GM23338 (cell line): ENCODE measurements around the gene MMP25. TPM values are rescaled to one million over a fixed set of nuclear protein-coding genes. Genes with fewer than 3 reads are reported as not detected.

ENCODE experiments used
- ATAC-seq: fragments of 200-7000 bp; cut with Tn5 transposase; 3 replicates; pipeline ENCODE4 v1.9.1; 2020
- DNase-seq: peaks from one replicate; pipeline ENCODE4 v3.0.0-alpha.2; 2015; ENCODE audit warnings: low spot score
- H2AFZ ChIP-seq: fragments of 200-600 bp; sonication (generic); 2 replicates; pipeline ENCODE4 v1.8.0; 2016; ENCODE audit warnings: antibody characterized with exemption, mild to moderate bottlenecking, moderate library complexity
- H3F3A ChIP-seq: fragments of 200-600 bp; sonication (generic); replicated peaks from 2 replicates; pipeline ENCODE4 v1.8.0; 2017; ENCODE audit warnings: antibody characterized with exemption, mixed run types, low read depth
- H3K27ac ChIP-seq: fragments of 200-600 bp; sonication (generic); 2 replicates; pipeline ENCODE4 v1.6.1; 2016; ENCODE audit warnings: low read depth
- H3K27me3 ChIP-seq: fragments of 200-600 bp; sonication (generic); 2 replicates; pipeline ENCODE4 v1.8.0; 2016; ENCODE audit warnings: mild to moderate bottlenecking, mixed run types, moderate library complexity; ENCODE audit not compliant: insufficient read depth
- H3K36me3 ChIP-seq: fragments of 200-600 bp; sonication (generic); 2 replicates; pipeline ENCODE4 v1.8.0; 2016; ENCODE audit warnings: mild to moderate bottlenecking; ENCODE audit not compliant: insufficient read depth
- H3K4me1 ChIP-seq: fragments of 200-600 bp; sonication (generic); 2 replicates; pipeline ENCODE4 v1.8.0; 2016; ENCODE audit warnings: mild to moderate bottlenecking, moderate library complexity; ENCODE audit not compliant: insufficient read depth
- H3K4me2 ChIP-seq: fragments of 200-600 bp; sonication (generic); 2 replicates; pipeline ENCODE4 v1.7.1; 2017; ENCODE audit warnings: mixed run types
- H3K4me3 ChIP-seq: fragments of 200-600 bp; sonication (generic); 2 replicates; pipeline ENCODE4 v1.6.1; 2016; ENCODE audit warnings: mixed run types
- H3K79me2 ChIP-seq: fragments of 200-600 bp; sonication (generic); replicated peaks from 2 replicates; pipeline ENCODE4 v1.8.0; 2017; ENCODE audit warnings: mild to moderate bottlenecking; ENCODE audit not compliant: insufficient read depth
- H3K9me2 ChIP-seq: fragments of 200-600 bp; sonication (generic); 2 replicates; pipeline ENCODE4 v1.8.0; 2017; ENCODE audit not compliant: insufficient read depth
- H4K20me1 ChIP-seq: fragments of 200-600 bp; sonication (generic); replicated peaks from 2 replicates; pipeline ENCODE4 v1.8.0; 2017; ENCODE audit warnings: mild to moderate bottlenecking; ENCODE audit not compliant: insufficient read depth
- H3K27ac Mint-ChIP-seq: 2 replicates; pipeline ENCODE4 v1.8.0; 2020; ENCODE audit warnings: inconsistent platforms, mild to moderate bottlenecking, moderate library complexity, mixed read lengths
- H3K27me3 Mint-ChIP-seq: 3 replicates; pipeline ENCODE4 v1.8.0; 2022; ENCODE audit warnings: low read depth, mild to moderate bottlenecking, moderate library complexity, mixed read lengths, inconsistent platforms; ENCODE audit not compliant: insufficient read depth, poor library complexity
- H3K36me3 Mint-ChIP-seq: 3 replicates; pipeline ENCODE4 v1.8.0; 2021; ENCODE audit warnings: low read depth, mild to moderate bottlenecking, inconsistent platforms, moderate library complexity, mixed read lengths
- H3K4me1 Mint-ChIP-seq: 3 replicates; pipeline ENCODE4 v1.8.0; 2020; ENCODE audit warnings: mild to moderate bottlenecking, inconsistent platforms, mixed read lengths
- H3K4me3 Mint-ChIP-seq: 3 replicates; pipeline ENCODE4 v1.8.0; 2021; ENCODE audit warnings: moderate library complexity, mild to moderate bottlenecking, inconsistent platforms, mixed read lengths
- H3K9me3 Mint-ChIP-seq: 3 replicates; pipeline ENCODE4 v1.8.0; 2020; ENCODE audit warnings: moderate library complexity, mild to moderate bottlenecking, inconsistent platforms, mixed read lengths
- CREB1 ChIP-seq: fragments of 250-450 bp; sonication (Bioruptor Pico); IDR thresholded peaks from 2 replicates; pipeline ENCODE4 v1.5.0; 2020; ENCODE audit warnings: low read depth, mild to moderate bottlenecking, moderate library complexity
- CTCF ChIP-seq, 2 experiments: fragments of 200-600 bp in 1 of 2; sonication (generic) in 1 of 2; conservative IDR thresholded peaks; 2 replicates each; pipeline versions ENCODE4 v1.5.1 to v1.6.1; 2016 to 2017; ENCODE audit warnings: antibody characterized with exemption in 2 of 2, low read depth in 2 of 2, mild to moderate bottlenecking in 2 of 2, moderate library complexity in 1 of 2
- ETS1 ChIP-seq: IDR thresholded peaks from 2 replicates; pipeline ENCODE4 v1.6.1; 2016; ENCODE audit warnings: antibody characterized with exemption
- EZH2 ChIP-seq: fragments of 200-600 bp; sonication (generic); IDR thresholded peaks from one replicate; pipeline ENCODE4 v1.8.0; 2017; ENCODE audit warnings: antibody characterized with exemption, mild to moderate bottlenecking, low read depth; ENCODE audit not compliant: unreplicated experiment
- EZH2phosphoT487 ChIP-seq: fragments of 200-600 bp; sonication (generic); IDR thresholded peaks from one replicate; pipeline ENCODE4 v1.8.1; 2018; ENCODE audit warnings: antibody characterized with exemption; ENCODE audit not compliant: unreplicated experiment
- JUNB ChIP-seq: IDR thresholded peaks from one replicate; pipeline ENCODE4 v1.6.1; 2016; ENCODE audit warnings: antibody characterized with exemption; ENCODE audit not compliant: unreplicated experiment
- NANOG ChIP-seq: IDR thresholded peaks from 2 replicates; pipeline ENCODE4 v1.6.1; 2016; ENCODE audit warnings: antibody characterized with exemption, borderline replicate concordance
- POLR2AphosphoS5 ChIP-seq: IDR thresholded peaks from 2 replicates; pipeline ENCODE4 v1.6.1; 2016; ENCODE audit warnings: antibody characterized with exemption, low read depth
- REST ChIP-seq: IDR thresholded peaks from one replicate; pipeline ENCODE4 v1.6.1; 2018; ENCODE audit warnings: antibody characterized with exemption; ENCODE audit not compliant: unreplicated experiment
- STAT1 ChIP-seq: IDR thresholded peaks from one replicate; pipeline ENCODE4 v1.6.1; 2016; ENCODE audit warnings: antibody characterized with exemption; ENCODE audit not compliant: unreplicated experiment
- ZNF114 ChIP-seq: fragments of 250-450 bp; sonication (Bioruptor Pico); IDR thresholded peaks from 2 replicates; pipeline ENCODE4 v1.5.0; 2020; ENCODE audit warnings: mild to moderate bottlenecking, moderate library complexity
- ZNF331 ChIP-seq: fragments of 250-450 bp; sonication (Bioruptor Pico); IDR thresholded peaks from 2 replicates; pipeline ENCODE4 v1.5.0; 2020; ENCODE audit warnings: low read depth, mild to moderate bottlenecking, moderate library complexity
- ZNF462 ChIP-seq: fragments of 250-450 bp; sonication (Bioruptor Pico); IDR thresholded peaks from 2 replicates; pipeline ENCODE4 v1.5.0; 2020; ENCODE audit warnings: mild to moderate bottlenecking, moderate library complexity
- polyA plus RNA-seq: library from polyadenylated mRNA; unstranded; fragments of >200 nt; fragmentation: Nextera tagmentation; extraction: Ambion mirVana; gene quantifications from 2 replicates; pipeline ENCODE4 v1.2.1, GENCODE V29; 2016
- total RNA-seq: library from RNA; depleted of rRNA; stranded (reverse); fragments of >200 nt; shearing (Covaris generic); gene quantifications from 2 replicates; pipeline ENCODE4 v1.2.3, GENCODE V29; 2014

Gene MMP25
- total and polyA plus RNA-seq, 2 experiments from 2014 or later: 7.7 to 15.9 TPM

- Histone ChIP-seq H3F3A (peaks cover 11% of the 10 kb centered on the region), H4K20me1 (peaks cover 7% of the 10 kb centered on the region), H3K79me2 (no peaks in the 10 kb centered on the region; the same call in 1 of the 2 replicates), H3K4me2 (no peak overlapping the region), H3K27ac (no peak overlapping the region), H3K9me2 (no peaks in the 10 kb centered on the region), H3K4me1 (peaks cover 9% of the 10 kb centered on the region; the same call in 1 of the 2 replicates), H2AFZ (no peak overlapping the region), H3K4me3 (no peak overlapping the region), H3K36me3 (no peaks in the 10 kb centered on the region), H3K27me3 (peaks cover 27% of the 10 kb centered on the region)
- peaks cover 4% of the 10 kb centered on the region; the same call in 2 of the 3 replicates for H3K9me3 Mint-ChIP-seq
- peaks cover 18% of the 10 kb centered on the region for H3K4me1 Mint-ChIP-seq
- peaks cover 46% of the 10 kb centered on the region for H3K36me3 Mint-ChIP-seq
- peaks cover 24% of the 10 kb centered on the region for H3K27me3 Mint-ChIP-seq
- TF ChIP-seq STAT1: no peak
- no peak for TF ChIP-seq EZH2
- TF ChIP-seq NANOG: no peak
- no peak for TF ChIP-seq ZNF114
- TF ChIP-seq POLR2AphosphoS5: no peak
- no peak for TF ChIP-seq ETS1
- TF ChIP-seq CTCF (conservative IDR thresholded peaks at IDR 0.05; ENCODE audit: low read depth in 2 of 2): no peak
- no peak for TF ChIP-seq ZNF331 (CRISPR knock-in tag)
- no peak for TF ChIP-seq REST
- TF ChIP-seq JUNB: no peak
- no peak for TF ChIP-seq CREB1 (CRISPR knock-in tag)
- no peak for TF ChIP-seq ZNF462 (CRISPR knock-in tag)
- TF ChIP-seq EZH2phosphoT487: no peak
- no peak overlapping the region for H3K4me3 Mint-ChIP-seq
- ATAC-seq: no peak
- no peak overlapping the region for H3K27ac Mint-ChIP-seq
- DNase-seq: no peak
Observed at GRCh38 chr16:3051009-3051408, 4.6 kb downstream of the MMP25 start.
